CD4-positive, alpha-beta T cell treated with Interleukin-6 for 4 hours (primary cell): ENCODE measurements around the gene PSMA1.
"Not testable (repeated sequence)": the region's sequence is repeated elsewhere in the genome, so short reads cannot be mapped to it uniquely, and the experiment has no call there.

Experiments used
- DNase-seq: peaks from one replicate; pipeline ENCODE4 v3.0.0-alpha.2; 2020; ENCODE audit warnings: mixed read lengths

PSMA1 gene

DNA sequence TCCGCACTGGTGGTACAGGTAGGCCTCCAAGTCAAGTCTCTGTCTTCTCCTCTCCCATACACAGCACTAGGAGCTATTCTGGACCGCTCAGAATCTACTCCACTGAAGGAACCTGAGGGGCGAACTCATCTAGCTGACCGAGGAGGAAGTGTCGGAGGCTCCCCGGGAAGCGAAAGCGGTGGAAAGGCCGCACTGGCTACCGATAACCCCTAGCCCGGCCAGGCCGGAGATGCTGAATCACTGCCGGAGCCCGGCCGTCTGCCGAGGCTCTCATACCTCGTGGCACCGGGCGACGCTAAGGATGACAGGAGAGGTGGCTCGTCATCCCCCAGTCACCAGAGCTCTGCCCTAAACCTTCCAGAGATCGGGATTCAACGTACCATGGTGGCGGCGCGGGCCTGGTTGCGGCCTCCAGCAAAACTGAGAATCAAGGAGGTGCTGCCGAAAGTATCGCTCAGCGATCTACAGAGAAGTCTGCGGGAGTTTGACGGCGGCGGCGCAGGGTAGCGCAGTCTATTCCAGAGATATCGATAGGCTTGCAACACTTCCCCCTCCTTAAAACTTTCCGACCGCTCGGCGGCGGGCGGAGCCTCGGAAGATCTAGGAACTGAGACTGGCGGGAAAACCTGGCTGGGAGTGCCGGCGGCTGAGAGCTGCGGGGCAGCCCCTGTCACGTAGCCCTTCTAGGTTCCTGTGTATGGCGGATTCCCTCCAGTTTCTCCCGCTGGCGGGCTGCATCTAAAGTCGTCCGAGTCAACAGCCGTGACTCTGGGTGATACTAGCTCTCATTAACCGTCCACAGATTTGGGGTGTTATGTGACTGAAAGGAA, at the start of gene PSMA1:
TSS of gene PSMA1 (minus strand) at position 470 of the 830 bp plus-strand sequence. CDS start at position 383, 87 bp downstream.
- peak; percentile 91 for DNase-seq

DNA sequence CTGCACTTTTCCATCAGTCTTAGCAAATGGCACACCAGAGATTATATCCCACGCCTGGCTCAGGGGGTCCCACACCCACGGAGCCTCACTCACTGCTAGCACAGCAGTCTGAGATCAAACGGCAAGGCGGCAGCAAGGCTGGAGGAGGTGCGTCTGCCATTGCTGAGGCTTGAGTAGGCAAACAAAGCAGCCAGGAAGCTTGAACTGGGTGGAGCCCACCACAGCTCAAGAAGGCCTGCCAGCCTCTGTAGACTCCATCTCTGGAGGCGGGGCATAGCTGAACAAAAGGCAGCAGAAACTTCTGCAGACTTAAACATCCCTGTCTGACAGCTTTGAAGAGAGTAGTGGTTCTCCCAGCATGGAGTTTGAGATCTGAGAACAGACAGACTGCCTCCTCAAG, 49.3 kb upstream of the PSMA1 start:
- peak; percentile 64 for DNase-seq

DNA sequence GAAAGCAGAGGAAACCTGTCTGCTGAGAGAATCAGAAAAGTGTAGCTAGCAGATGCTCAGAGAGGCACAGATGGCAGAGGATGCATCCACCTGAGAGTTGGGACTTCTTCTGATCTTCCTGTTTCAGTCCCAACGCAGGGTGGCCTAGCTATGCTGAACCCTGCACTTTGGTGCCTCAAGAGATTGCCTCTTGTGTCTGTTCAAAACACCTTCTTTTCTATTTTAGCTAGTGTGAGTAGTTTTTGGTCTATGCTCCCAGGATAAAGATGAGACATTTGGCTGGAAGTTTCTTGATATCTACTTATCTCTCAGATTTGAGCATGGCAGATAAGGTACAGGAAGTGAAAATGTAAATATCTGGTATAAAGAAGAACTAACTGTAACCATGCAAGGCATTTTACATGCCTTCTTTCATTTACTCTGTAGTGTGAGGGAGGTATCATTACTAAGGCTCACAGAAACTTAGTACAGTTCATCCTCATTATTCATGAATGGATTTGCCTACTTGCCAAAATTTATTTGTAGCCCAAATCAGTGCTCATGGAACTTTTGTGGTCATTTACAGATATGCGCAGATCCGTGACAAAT, 47.0 kb upstream of the PSMA1 start:
- no peak for DNase-seq

DNA sequence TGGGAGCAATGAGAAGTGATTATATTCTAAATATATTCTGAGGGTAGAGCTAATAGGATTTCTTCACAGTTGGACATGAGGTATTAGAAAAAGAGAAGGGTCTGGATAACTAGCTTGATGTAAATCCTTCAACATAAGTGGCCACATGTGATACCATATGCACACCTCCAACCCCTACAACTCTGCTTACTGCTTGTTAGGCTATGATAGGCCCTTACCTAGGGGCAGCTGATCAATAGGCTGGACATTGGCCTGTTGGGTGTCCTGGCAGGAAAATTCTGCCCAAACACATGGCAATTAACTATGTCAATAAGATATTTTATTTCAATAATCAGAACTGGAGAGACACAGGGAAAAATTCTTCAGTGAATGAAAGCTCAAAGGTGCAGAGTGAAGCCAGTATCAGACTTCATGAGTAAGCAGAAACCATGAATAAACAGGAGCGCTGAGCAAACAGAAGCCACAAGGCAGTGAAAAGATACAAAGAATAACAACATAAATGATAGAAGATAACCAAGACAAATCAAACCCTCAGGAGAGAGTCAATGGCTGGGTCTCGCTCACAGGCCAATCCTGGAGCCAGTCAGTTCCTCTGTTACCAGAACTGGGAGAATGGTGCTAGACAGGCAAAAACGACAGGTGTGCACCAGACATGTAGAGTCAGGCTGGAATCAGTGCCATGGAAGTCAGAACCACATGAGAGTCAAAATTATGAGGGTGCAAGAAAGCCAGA, 46.3 kb upstream of the PSMA1 start:
- no peak for DNase-seq

DNA sequence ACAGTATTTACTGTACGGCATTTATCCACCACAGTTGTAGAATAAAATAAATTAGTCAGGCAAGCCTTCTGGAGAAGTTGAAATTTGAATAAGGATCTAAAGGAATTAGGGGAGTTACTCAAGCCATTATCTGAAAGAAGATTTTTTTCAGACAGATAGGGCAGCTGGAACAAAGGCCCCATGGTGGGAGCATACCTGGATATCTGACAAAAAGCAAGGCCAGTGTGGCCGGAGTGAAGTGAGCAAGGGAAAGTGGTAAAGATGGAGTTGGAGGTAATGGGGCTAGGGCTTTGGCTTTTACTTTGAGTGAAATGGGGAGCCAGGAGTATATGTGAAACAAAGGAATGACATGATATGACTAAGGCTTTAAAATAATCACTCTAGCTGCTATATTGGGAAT, 45.7 kb upstream of the PSMA1 start:
- DNase-seq = no peak

DNA sequence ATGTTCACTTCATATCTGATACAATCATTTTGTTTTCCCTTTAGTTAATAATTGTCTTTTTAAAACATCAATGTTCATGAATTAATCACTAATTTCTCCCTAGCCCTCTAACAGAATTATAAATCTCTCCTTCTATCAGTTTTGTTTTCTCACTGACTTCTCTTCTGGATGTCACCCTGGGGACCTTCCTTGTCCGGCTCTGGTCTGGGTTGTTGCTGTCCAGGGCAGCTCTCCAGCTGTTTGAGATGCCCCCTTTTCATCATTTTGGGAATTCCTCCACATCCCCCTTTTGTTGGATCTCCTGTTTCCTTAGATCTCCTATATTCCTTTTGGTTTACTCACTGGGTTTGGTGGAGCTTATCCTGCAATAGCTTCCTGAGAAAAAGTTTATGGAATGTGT, 35.6 kb upstream of the PSMA1 start:
- no peak for DNase-seq

DNA sequence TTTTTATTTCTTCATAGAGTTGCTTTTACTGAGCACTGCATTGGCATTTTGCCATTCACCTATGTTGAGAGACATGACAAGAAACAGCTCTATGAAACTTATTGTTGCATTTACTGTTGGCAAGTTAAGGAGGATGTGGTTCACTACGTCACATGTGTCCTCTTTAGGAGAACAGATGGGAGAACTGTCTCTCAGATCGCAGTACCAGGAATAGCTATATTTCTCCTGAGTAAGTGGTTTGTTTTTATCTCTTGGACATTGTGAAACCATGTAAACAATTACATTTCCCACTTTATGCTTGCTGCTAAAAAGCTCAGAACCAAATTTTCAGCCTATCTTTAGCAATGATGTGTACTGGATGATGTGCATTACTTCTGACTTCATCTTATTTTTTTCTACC, 34.8 kb upstream of the PSMA1 start:
- DNase-seq = peak; percentile 49

DNA sequence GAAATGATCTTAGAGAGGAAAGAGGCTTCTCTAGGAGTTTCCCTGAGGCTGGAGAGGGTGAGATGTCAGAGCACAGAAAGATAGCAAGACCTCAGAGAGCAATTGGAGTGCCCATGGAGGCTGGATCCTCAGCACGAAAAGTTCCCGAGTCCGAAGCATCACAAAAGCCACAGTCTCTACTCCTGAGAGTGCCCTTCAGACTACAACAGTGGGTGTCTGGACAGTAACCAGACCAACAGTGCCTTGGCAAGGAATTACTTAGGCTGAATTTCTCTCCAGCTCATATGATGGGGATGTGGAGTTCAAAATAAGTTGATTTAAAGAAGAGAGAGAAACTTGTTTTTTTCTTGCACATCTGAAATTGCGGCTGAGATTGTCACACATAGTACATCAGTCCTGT, 31.9 kb upstream of the PSMA1 start:
- DNase-seq = no peak

DNA sequence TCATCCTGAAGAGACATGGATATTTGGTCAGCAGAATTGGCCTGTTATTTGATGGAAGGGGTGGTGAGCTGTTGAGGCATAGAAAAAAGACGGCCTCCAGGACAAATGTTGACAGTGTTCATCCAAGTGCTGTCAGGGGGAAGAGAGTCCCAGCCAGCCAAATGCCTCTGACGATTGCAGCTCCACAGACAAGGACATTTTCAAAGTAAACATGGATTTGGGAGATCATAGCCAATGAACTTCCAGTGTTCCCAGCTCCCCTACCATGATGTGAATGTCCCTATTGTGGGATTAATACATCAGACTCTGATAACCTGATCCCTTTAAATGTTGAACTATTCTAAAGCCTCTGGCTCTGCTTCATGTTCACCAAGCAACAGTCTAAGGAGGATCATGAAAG, 31.2 kb upstream of the PSMA1 start:
- DNase-seq = no peak

DNA sequence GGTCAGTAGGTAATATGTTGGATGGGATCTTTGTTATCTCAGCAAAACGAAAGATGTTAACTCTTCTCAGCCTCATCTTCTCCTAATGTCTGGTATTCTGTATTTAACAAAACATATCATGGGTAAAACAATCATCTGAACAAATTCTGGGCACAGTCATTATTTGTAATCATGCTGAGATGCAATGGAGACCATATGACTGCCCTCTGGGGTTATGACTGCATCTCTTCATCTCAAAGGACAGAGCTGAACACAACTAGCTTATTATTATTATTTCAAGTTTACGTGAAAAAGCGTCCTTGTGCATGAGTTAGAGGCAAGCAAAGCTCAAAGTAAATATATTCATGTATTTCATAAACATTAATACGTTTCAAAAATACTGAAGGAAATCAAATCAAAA, 29.7 kb upstream of the PSMA1 start:
- DNase-seq = no peak

DNA sequence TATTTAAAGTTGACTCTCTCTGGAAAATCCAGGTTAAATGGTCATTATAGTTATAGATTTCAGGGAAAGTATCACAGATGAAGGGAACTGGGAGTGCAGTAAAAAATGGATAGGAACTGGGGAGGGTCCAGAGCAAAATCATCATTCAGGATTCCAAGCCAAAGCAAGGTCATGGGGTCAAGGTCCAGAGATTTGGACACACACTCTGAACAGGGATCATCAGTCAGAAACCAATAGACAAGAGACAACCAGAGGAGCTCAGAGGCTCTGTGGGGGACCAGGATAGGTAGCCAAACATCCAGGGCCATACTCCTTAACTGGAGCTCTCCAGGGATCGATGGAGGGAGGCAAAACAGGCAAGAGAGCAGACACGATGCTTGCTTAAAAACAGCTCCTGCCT, 27.3 kb upstream of the PSMA1 start:
- DNase-seq = no peak

DNA sequence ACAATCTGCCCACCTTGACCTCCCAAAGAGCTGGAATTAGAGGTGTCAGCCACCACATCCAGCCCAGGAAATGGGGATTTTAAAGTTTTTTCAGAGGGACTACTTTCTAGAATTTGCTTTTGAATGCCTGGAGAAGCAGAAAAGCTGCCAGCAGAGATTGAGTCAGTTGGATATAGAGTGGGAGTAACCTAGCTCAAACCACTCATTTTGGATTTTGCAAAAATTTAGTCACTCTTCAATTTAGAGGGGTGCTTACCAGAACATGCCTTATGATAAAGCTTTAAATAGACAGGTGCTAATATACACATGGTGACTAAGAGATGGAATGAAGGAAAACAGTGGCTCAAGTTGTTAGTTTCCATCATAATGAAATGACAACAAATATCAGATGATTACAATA, 26.5 kb upstream of the PSMA1 start:
- DNase-seq = no peak

DNA sequence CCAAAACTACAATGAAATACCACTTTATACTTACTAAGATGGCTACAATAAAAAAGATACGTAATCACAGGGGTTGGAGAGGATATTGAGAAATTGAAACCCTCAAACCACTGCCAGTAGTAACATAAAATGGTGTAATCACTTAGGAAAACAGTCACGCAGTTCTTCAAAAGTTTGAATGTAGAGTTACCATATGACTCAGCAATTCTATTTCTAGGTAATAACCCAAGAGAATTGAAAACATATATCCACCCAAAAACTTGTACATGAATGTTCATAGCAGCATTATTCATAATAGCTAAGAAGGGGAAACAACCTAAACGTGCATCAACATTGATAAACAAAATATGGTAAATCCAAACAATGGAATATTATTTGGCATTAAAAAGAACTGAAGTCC, 24.4 kb upstream of the PSMA1 start:
- DNase-seq = no peak

DNA sequence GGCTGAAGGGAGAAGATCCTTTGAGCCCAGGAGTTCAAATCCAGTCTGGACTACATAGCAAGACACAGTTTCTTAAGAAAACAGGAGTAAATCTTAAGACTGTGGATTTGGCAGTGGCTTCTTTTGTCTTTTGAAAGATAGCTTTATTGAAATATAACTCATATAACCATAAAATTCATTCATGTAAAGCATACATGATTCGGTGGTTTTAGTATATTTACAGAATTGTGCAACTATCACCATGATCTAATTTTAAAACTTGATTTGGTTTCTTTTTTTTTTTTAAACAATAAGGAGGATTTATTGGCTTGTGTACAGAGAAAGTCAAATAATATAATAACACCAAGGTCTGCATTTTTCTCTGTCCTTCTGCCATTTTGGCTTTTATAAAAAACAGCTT, 23.1 kb upstream of the PSMA1 start:
- no peak for DNase-seq

DNA sequence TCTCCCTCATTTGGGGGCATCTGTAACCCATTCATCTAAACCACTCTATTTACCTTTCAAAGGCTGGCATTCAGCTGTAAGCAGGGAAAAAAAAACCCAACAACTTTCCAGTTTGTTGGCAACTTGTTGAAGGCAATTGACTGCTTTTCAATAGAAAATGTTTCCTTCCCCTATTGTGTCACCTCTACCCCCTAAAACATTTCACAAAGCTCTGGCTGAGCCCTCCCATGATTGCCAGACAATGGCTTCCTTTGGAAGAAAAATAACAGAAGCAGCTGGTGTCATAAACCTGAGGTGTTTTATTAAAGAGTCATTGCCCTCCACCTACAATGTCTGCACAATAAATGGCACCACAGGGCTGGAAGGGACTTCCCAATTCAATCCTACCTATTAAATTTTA, 22.1 kb upstream of the PSMA1 start:
- no peak for DNase-seq

DNA sequence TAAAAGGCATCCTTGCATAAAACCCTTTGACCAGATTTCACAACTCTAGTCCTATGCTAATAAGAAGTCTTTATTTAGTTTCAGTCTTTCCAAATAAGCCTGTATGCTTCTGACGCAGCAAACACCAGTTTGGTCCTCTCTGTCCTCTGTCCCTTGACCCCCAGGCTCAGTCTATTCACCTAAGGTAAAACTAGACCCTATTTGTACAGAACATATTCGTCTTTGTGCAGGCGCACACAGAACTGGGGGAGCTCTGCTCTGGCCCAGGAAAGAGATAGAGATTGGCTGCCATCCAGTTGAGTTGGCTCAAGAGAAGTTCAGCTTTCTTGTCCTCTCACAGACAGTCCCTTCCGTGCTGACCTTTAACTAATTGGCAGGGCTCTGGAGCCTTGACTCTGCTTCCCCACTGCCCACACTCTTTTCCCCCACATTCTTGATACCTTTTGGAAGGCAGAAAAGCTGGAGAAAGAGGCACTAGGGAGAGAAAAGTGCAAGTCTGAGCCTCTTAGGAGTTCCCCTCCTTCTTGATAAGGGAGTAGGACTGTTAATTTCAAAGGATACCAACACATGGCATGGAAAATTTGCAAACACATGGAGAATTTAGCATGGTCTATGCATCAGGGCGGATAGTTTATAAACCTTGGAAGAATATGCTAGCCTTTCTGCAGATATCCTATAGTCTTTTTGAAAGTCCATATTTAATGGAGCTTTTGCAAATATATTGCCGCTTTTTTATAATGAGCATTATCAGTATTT, 21.2 kb upstream of the PSMA1 start:
- no peak for DNase-seq

DNA sequence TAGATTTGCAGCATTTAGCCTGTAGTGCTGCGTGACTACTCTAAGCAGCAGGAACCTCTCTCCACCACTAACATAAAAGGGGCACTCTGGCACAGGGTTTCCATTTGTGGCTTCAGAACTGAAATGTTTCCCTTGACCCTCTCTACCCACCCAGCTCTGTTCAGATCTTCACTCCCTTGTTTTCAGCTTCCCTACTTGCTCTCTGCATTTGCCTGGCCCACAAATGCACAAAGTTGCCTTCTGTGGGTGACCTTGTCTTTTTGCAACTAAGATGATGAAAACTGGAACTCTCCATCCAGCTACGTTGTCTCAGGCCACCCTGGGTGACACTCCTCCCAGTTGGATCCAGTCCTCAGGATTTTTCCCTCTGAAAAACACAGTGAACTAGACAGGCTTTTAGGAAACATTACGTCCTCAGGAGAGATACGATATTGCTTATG, 19.8 kb upstream of the PSMA1 start:
- DNase-seq = no peak

DNA sequence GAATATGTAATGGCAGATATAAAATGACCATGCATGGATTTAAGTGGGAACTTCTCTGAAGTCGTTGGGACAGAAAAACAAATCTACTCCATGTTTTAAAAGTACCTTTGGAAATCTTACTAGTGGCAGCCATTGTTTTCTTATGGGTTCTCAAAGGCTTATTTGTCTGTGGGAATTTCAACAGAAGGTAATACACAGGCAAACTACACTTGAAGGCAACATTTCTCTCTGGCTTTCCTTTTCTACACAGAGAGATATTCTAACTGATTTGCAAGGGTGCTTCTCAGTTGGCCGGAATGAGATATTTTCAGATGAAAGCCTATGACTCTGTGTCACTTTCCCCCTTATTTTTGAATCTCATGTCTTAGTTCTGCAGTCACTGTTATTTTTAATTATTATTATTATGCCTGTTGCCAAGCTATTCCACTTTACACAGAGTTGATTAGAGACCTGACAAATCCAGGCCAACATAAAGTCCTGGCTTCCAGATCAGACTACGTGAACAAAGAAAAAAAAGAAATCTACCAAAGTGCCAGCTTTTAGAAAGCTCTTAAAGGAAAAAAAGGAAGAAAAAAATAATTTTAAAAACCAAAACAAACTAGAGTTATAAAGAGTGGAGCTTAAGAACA, 18.9 kb upstream of the PSMA1 start:
- no peak for DNase-seq

DNA sequence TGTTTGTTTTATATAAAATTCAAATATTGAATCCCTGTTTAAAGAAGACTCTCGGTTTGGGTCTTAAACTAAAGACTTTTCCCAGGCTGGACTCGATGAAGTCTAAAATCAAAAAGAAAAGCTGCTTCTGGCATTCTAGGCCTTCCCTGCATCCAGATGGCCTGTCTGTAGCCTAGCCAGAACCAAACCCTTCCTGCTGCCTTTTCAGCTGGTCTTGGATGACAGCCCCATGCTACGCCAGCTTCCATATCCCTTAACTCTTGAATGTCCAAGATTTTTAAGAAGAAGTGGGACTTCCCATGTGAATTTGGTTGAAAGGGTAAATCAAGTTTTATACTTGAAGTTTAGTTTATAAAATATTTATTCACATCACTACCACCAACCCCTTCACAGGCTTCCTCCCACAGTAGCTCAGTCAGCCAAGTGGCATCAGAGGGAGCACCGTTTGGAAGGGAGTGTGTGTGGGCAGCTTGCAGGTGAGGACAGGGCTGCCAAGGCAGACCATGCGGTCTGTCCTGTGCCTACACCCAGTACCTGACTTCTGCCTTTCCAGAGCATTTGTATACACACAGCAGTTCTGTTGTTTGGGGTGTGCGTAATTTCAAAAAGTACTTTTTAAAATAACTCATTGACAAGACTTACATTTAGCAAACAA, 18.2 kb upstream of the PSMA1 start:
- DNase-seq = no peak

DNA sequence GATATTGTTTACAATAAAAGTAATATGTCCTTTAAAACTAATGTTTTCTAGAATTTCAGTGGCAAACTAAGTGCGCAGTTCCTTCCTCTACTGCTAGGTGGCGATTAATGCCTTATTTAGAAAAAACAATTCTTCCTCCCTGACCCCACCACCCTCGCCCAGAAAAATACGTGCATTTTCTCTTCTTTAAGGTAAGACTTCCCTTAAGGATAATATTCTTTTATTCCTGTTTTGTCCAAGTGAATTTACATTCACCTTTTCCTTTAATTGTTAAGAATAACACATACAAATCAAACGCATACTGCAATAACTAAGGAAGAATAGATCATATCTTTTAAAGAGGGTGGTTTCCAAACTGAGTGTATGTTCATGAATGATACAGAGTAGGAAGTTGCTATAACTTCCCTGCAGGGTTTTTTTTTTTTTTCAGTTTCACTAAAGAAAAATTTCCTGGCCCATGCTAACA, 17.0 kb upstream of the PSMA1 start:
- peak; percentile 63 for DNase-seq

DNA sequence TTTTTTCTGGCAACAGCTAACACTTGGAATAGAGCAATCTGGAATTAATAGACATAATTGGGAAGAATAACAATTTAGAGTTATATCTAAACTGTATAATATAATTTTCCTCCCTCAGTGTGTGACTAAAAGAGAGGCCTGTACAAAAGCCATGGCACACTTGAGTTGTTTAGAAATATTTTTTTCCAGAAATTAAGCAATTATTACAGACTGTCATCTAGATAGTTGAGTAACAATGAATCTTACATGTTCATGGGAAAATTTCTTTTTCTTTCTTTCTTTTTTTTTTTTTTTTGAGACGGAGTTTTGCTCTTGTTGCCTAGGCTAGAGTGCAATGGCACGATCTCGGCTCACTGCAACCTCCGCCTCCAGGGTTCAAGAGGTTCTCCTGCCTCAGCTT, 15.0 kb upstream of the PSMA1 start:
- DNase-seq = not testable (repeated sequence)

DNA sequence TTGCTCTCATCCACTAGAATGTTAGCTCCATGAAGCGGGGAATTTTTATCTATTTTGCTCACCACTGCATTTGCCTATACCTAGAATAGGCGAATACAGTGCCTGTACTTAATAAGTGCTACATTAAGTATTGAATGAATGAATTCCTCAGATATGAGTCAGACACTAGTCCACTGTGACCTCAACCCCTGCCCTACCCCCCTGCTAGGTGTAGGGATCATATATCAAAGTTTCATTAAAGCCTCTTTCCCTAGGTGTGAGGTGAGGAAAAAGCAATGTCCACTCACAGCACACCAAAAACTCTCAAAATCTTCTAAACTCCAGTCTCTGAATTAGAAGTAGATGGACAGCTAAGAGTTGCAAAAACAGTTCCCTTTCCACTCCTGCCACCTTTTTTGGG, 9.8 kb upstream of the PSMA1 start:
- DNase-seq = no peak
